H1 (cell line): Measurements from ENCODE around the gene CYP4F11. TPM values are rescaled to one million over a fixed set of nuclear protein-coding genes. Genes with fewer than 3 reads are reported as not detected.

Experiments
- CTCF ChIA-PET: fragments of 300-600 bp; sonication (Branson Sonifier 250); formaldehyde crosslinking; loops from one replicate; lab custom pipeline; 2021; ENCODE audit not compliant: partially characterized antibody; lab: Charles Lee
- POLR2A ChIA-PET: fragments of 300-600 bp; sonication (Branson Sonifier 250); formaldehyde crosslinking; loops from one replicate; lab custom pipeline; 2021; ENCODE audit warnings: inconsistent platforms; ENCODE audit not compliant: partially characterized antibody; lab: Charles Lee
- DNase-seq, 2 experiments: peaks; one replicate each; pipeline versions ENCODE4 v3.0.0 to v3.0.0-alpha.2; 2010 to 2022; ENCODE audit warnings: low spot score in 2 of 2, low read depth in 1 of 2, mixed read lengths in 1 of 2
- FAIRE-seq: peaks from 2 replicates; lab custom pipeline; 2011; peaks lifted over from hg19 to GRCh38; lab: Jason Lieb, UNC
- H2AFZ ChIP-seq: 2 replicates; pipeline ENCODE4 v1.8.1; 2012; ENCODE audit warnings: low read length, inconsistent platforms
- H2AK5ac ChIP-seq: 2 replicates; pipeline ENCODE4 v1.6.1; 2013; ENCODE audit warnings: low read depth, low read length
- H2BK120ac ChIP-seq: replicated peaks from 2 replicates; pipeline ENCODE3; 2013; ENCODE audit warnings: low read depth, low read length, inconsistent platforms
- H2BK12ac ChIP-seq: 2 replicates; pipeline ENCODE4 v1.6.1; 2013; ENCODE audit warnings: low read depth, low read length
- H2BK15ac ChIP-seq: 2 replicates; pipeline ENCODE4 v1.6.1; 2013; ENCODE audit warnings: low read length
- H2BK20ac ChIP-seq: 2 replicates; pipeline ENCODE4 v1.6.1; 2013; ENCODE audit warnings: low read length
- H2BK5ac ChIP-seq: 2 replicates; pipeline ENCODE4 v1.6.1; 2013; ENCODE audit warnings: low read depth, low read length
- H3K14ac ChIP-seq: 2 replicates; pipeline ENCODE4 v1.6.1; 2013; ENCODE audit warnings: inconsistent platforms; ENCODE audit not compliant: insufficient read length
- H3K18ac ChIP-seq: 2 replicates; pipeline ENCODE4 v1.6.1; 2013; ENCODE audit warnings: low read length; ENCODE audit errors: extremely low read depth
- H3K23ac ChIP-seq: 2 replicates; pipeline ENCODE4 v1.6.1; 2013; ENCODE audit warnings: inconsistent platforms; ENCODE audit not compliant: insufficient read length
- H3K23me2 ChIP-seq: 2 replicates; pipeline ENCODE4 v1.6.1; 2013; ENCODE audit warnings: low read depth, low read length
- H3K27ac ChIP-seq: 2 replicates; pipeline ENCODE4 v1.6.1; 2011; ENCODE audit warnings: low read depth, low read length, inconsistent platforms
- H3K27me3 ChIP-seq, 4 experiments: replicated peaks in 1 of 4; 1 replicate in 1 of 4; 2 replicates in 3 of 4; pipeline versions ENCODE4 v1.6.1 to v1.8.1; 2011 to 2013; ENCODE audit warnings: low read length in 3 of 4, mild to moderate bottlenecking in 3 of 4, inconsistent platforms in 2 of 4, mixed read lengths in 2 of 4, moderate library complexity in 1 of 4; ENCODE audit not compliant: control insufficient read depth in 3 of 4, insufficient read depth in 3 of 4; ENCODE audit errors: extremely low read depth in 1 of 4
- H3K36me3 ChIP-seq, 4 experiments: 2 replicates each; pipeline versions ENCODE4 v1.6.1 to v1.8.1; 2011 to 2013; ENCODE audit warnings: mild to moderate bottlenecking in 4 of 4, low read length in 3 of 4, moderate library complexity in 2 of 4, control low read depth in 1 of 4, inconsistent platforms in 1 of 4; ENCODE audit not compliant: insufficient read depth in 4 of 4, control insufficient read depth in 2 of 4
- H3K4ac ChIP-seq: replicated peaks from 2 replicates; pipeline ENCODE3; 2013; ENCODE audit warnings: low read length, low read depth, mixed read lengths, inconsistent platforms; ENCODE audit not compliant: insufficient read length
- H3K4me1 ChIP-seq, 4 experiments: replicated peaks in 1 of 4; 1 replicate in 1 of 4; 2 replicates in 3 of 4; pipeline versions ENCODE4 v1.6.1 to v1.8.1; 2011 to 2013; ENCODE audit warnings: low read length in 3 of 4, inconsistent platforms in 2 of 4, mixed read lengths in 1 of 4; ENCODE audit not compliant: insufficient read depth in 4 of 4, control insufficient read depth in 3 of 4
- H3K4me2 ChIP-seq, 2 experiments: 2 replicates each; pipeline versions ENCODE4 v1.6.1 to v1.8.1; 2011 to 2013; ENCODE audit warnings: low read depth in 2 of 2, low read length in 2 of 2, control low read depth in 1 of 2, inconsistent platforms in 1 of 2, mild to moderate bottlenecking in 1 of 2; ENCODE audit not compliant: insufficient read depth in 1 of 2
- H3K4me3 ChIP-seq, 4 experiments: fragments of 200-600, 300-600 bp in 1 of 4; sonication (generic), shearing (Covaris generic), sonication (Bioruptor Twin) in 1 of 4; 2 replicates each; pipeline versions ENCODE4 v1.5.1 to v1.8.1; 2011 to 2016; ENCODE audit warnings: low read length in 4 of 4, low read depth in 3 of 4, control low read depth in 2 of 4, inconsistent platforms in 2 of 4, mild to moderate bottlenecking in 2 of 4, mixed read lengths in 1 of 4, moderate library complexity in 1 of 4; ENCODE audit not compliant: insufficient read depth in 2 of 4; ENCODE audit errors: extremely low read depth in 1 of 4
- H3K56ac ChIP-seq: replicated peaks from 2 replicates; pipeline ENCODE3; 2013; ENCODE audit warnings: low read depth, mild to moderate bottlenecking, mixed read lengths, low read length, inconsistent platforms; ENCODE audit not compliant: insufficient read length
- H3K79me1 ChIP-seq: 2 replicates; pipeline ENCODE4 v1.6.1; 2013; ENCODE audit warnings: low read depth, low read length, control low read depth
- H3K79me2 ChIP-seq, 2 experiments: 2 replicates each; pipeline versions ENCODE4 v1.6.1 to v1.8.1; 2012 to 2013; ENCODE audit warnings: low read length in 2 of 2, mild to moderate bottlenecking in 2 of 2, inconsistent platforms in 1 of 2; ENCODE audit not compliant: insufficient read depth in 2 of 2, control insufficient read depth in 1 of 2
- H3K9ac ChIP-seq, 4 experiments: replicated peaks in 1 of 4; 1 replicate in 1 of 4; 2 replicates in 3 of 4; pipeline versions ENCODE4 v1.6.1 to v1.8.1; 2011 to 2013; ENCODE audit warnings: low read depth in 3 of 4, low read length in 3 of 4, control low read depth in 2 of 4, mild to moderate bottlenecking in 2 of 4, moderate library complexity in 2 of 4, inconsistent platforms in 1 of 4; ENCODE audit errors: extremely low read depth in 1 of 4
- H3K9me3 ChIP-seq, 2 experiments: 2 replicates each; pipeline versions ENCODE4 v1.6.1 to v1.8.1; 2012 to 2013; ENCODE audit warnings: mild to moderate bottlenecking in 2 of 2, moderate library complexity in 2 of 2, control low read depth in 1 of 2, inconsistent platforms in 1 of 2, low read depth in 1 of 2, low read length in 1 of 2, mixed read lengths in 1 of 2; ENCODE audit not compliant: insufficient read depth in 2 of 2
- H4K20me1 ChIP-seq, 2 experiments: replicated peaks in 1 of 2; 2 replicates each; pipeline versions ENCODE3 to v1.8.1; 2011 to 2013; ENCODE audit warnings: inconsistent platforms in 2 of 2, low read length in 2 of 2, mild to moderate bottlenecking in 1 of 2; ENCODE audit not compliant: insufficient read depth in 2 of 2, control insufficient read depth in 1 of 2
- H4K5ac ChIP-seq: 2 replicates; pipeline ENCODE4 v1.6.1; 2013; ENCODE audit warnings: low read length, low read depth, mixed read lengths, inconsistent platforms; ENCODE audit not compliant: insufficient read length
- H4K8ac ChIP-seq: 2 replicates; pipeline ENCODE4 v1.8.0; 2013; ENCODE audit warnings: mild to moderate bottlenecking, moderate library complexity, low read length, inconsistent platforms; ENCODE audit not compliant: insufficient read depth; ENCODE audit errors: extremely low read depth
- H4K91ac ChIP-seq: replicated peaks from 2 replicates; pipeline ENCODE3; 2013; ENCODE audit warnings: low read length, mixed read lengths, inconsistent platforms; ENCODE audit not compliant: insufficient read length
- BACH1 ChIP-seq: IDR thresholded peaks from 2 replicates; pipeline ENCODE4 v1.6.1; 2012; ENCODE audit warnings: low read length, improper control_type of control experiment
- BCL11A ChIP-seq, 2 experiments: IDR thresholded peaks; one replicate each; pipeline ENCODE4 v1.6.1; 2011; ENCODE audit warnings: low read depth in 2 of 2, low read length in 2 of 2, mild to moderate bottlenecking in 2 of 2
- BRCA1 ChIP-seq: IDR thresholded peaks from 2 replicates; pipeline ENCODE4 v1.6.1; 2012; ENCODE audit warnings: low read depth, low read length, improper control_type of control experiment
- E2F6 ChIP-seq: IDR thresholded peaks from 2 replicates; pipeline ENCODE4 v1.6.1; 2012; ENCODE audit warnings: inconsistent platforms
- GABPA ChIP-seq: IDR thresholded peaks from 2 replicates; pipeline ENCODE4 v1.6.1; 2011; ENCODE audit warnings: mild to moderate bottlenecking, low read length, moderate library complexity, borderline replicate concordance; ENCODE audit not compliant: insufficient read depth
- HDAC2 ChIP-seq, 2 experiments: fragments of 300-600 bp in 1 of 2; sonication (generic) in 1 of 2; IDR thresholded peaks; 2 replicates each; pipeline ENCODE4 v1.6.1; 2011 to 2012; ENCODE audit warnings: low read depth in 2 of 2, low read length in 2 of 2, mild to moderate bottlenecking in 2 of 2, moderate library complexity in 2 of 2, borderline replicate concordance in 1 of 2, inconsistent platforms in 1 of 2
- JUND ChIP-seq: IDR thresholded peaks from 2 replicates; pipeline ENCODE4 v1.6.1; 2011; ENCODE audit warnings: mild to moderate bottlenecking, improper control_type of control experiment, low read length
- MAFK ChIP-seq: IDR thresholded peaks from 2 replicates; pipeline ENCODE4 v1.6.1; 2012; ENCODE audit warnings: low read depth, mild to moderate bottlenecking, improper control_type of control experiment, low read length
- TAF1 ChIP-seq: IDR thresholded peaks from 2 replicates; pipeline ENCODE4 v1.6.1; 2011; ENCODE audit warnings: mild to moderate bottlenecking, low read depth, low read length
- USF2 ChIP-seq: IDR thresholded peaks from 2 replicates; pipeline ENCODE4 v1.6.1; 2011; ENCODE audit warnings: low read length, improper control_type of control experiment
- WGBS, 2 experiments: shearing (Covaris generic) in 1 of 2; methylation state at CpG; one replicate each; pipeline versions ENCODE4 v1.1.6 to v1.1.7; 2013 to 2015; ENCODE audit warnings: low lambda C conversion rate in 2 of 2, mixed read lengths in 2 of 2, inconsistent platforms in 1 of 2, low coverage in 1 of 2, missing lambda C conversion rate in 1 of 2; ENCODE audit not compliant: insufficient replicate concordance in 2 of 2, insufficient coverage in 1 of 2, insufficient read length in 1 of 2; ENCODE audit errors: extremely low coverage in 1 of 2, missing lambda C conversion rate in 1 of 2; 5-methylcytosine and 5-hydroxymethylcytosine counted together
- polyA plus RNA-seq, 7 experiments: library from polyadenylated mRNA; depleted of rRNA in 3 of 7; stranded (reverse) in 5 of 7; unstranded in 2 of 7; fragments of >200 nt in 5 of 7; fragments of 200-250 nt in 2 of 7; gene quantifications; 1 replicate in 5 of 7; 2 replicates in 1 of 7; 4 replicates in 1 of 7; pipeline versions ENCODE4 v1.2.1 to v1.2.3, GENCODE V29; 2011 to 2013; ENCODE audit warnings: missing spikeins in 2 of 7, mixed read lengths in 2 of 7
- total RNA-seq: library from RNA; stranded (reverse); fragmentation: NEBNext Ultra II Directional; extraction: Animal tissue kit (Norgen Biotek cat#: 25700); gene quantifications from 2 replicates; pipeline ENCODE4 v1.2.1, GENCODE V29; 2021

The CYP4F11 gene
- total and polyA plus RNA-seq, 2 of the 8 experiments (the other 6 are each of a cell fraction or from before 2014, with no cell fraction given) = not detected

GRCh38 chr19:15866636-15867035 is 67.7 kb downstream of the CYP4F11 start:
- Histone ChIP-seq H3K27ac (no peak overlapping the region), H4K91ac (no peak overlapping the region), H3K4ac (no peak overlapping the region), H3K23me2 (no peaks in the 10 kb centered on the region), H2AK5ac (no peak overlapping the region), H3K9me3 (peaks cover 40 to 79% of the 10 kb centered on the region in 2 experiments), H3K4me3 (no peak overlapping the region), H3K79me2 (no peaks in the 10 kb centered on the region), H4K20me1 (no peaks in the 10 kb centered on the region), H3K18ac (no peak overlapping the region), H4K5ac (no peak overlapping the region), H3K56ac (no peak overlapping the region), H3K27me3 (no peaks in the 10 kb centered on the region), H3K23ac (no peak overlapping the region), H3K14ac (no peak overlapping the region), H2BK12ac (no peak overlapping the region), H3K36me3 (no peaks in the 10 kb centered on the region), H4K8ac (no peak overlapping the region), H2BK15ac (no peak overlapping the region), H2BK20ac (no peak overlapping the region), H3K9ac (no peak overlapping the region), H3K4me2 (no peak overlapping the region), H3K4me1 (no peaks in the 10 kb centered on the region), H3K79me1 (no peaks in the 10 kb centered on the region), H2BK120ac (no peak overlapping the region), H2AFZ (no peak overlapping the region), H2BK5ac (no peak overlapping the region)
- CTCF ChIA-PET = no interaction called here
- no peak for TF ChIP-seq USF2
- TF ChIP-seq GABPA = no peak
- no peak for TF ChIP-seq HDAC2 (IDR thresholded peaks at IDR 0.05; ENCODE audit: borderline replicate concordance in 1 of 2, low read depth in 2 of 2, low read length in 2 of 2)
- TF ChIP-seq MAFK = no peak
- TF ChIP-seq BRCA1 = no peak
- no peak for TF ChIP-seq BCL11A (IDR thresholded peaks at IDR 0.05; ENCODE audit: low read depth in 2 of 2, low read length in 2 of 2)
- TF ChIP-seq TAF1 = no peak
- no peak for TF ChIP-seq BACH1
- no peak for TF ChIP-seq E2F6
- TF ChIP-seq JUND = no peak
- DNase-seq (no peak), FAIRE-seq (no peak)
- POLR2A ChIA-PET = no interaction called here
- 69% methylated on average over 5 of the region's 5 CpGs; no CpG with 5 or more reads in 1 of the 2 experiments for WGBS, 2 experiments
